ENCODE measurements around the gene TET3.

- TF ChIP-seq CTCF (IDR thresholded peaks at IDR 0.05) (no peak), POLR2A (IDR thresholded peaks at IDR 0.05) (no peak)
These were observed 5.8 kb downstream of the TET3 start for GRCh38 chr2:73990531-73990930.

All from tibial nerve (tissue), 3 donors.